Neural crest cell (in vitro differentiated cells): ENCODE measurements around the gene ADAMTS2. TPM values are rescaled to one million over a fixed set of nuclear protein-coding genes. Genes with fewer than 3 reads are reported as not detected.

Experiments used
- DNase-seq: peaks from one replicate; pipeline ENCODE4 v3.0.0; 2021; ENCODE audit warnings: low read depth, mixed read lengths, low spot score
- H3K27ac Mint-ChIP-seq: one replicate; pipeline ENCODE4 v1.8.0; 2021; ENCODE audit warnings: mild to moderate bottlenecking, mixed read lengths; ENCODE audit not compliant: unreplicated experiment
- H3K27me3 Mint-ChIP-seq: 2 replicates; pipeline ENCODE4 v1.8.0; 2021; ENCODE audit warnings: low read depth, mild to moderate bottlenecking, mixed read lengths
- H3K36me3 Mint-ChIP-seq: 2 replicates; pipeline ENCODE4 v1.8.0; 2021; ENCODE audit warnings: low read depth, mild to moderate bottlenecking, mixed read lengths
- H3K4me1 Mint-ChIP-seq: 2 replicates; pipeline ENCODE4 v1.8.0; 2021; ENCODE audit warnings: mixed read lengths
- H3K4me3 Mint-ChIP-seq: one replicate; pipeline ENCODE4 v1.8.0; 2021; ENCODE audit warnings: mild to moderate bottlenecking, mixed read lengths
- H3K9me3 Mint-ChIP-seq: 2 replicates; pipeline ENCODE4 v1.8.0; 2021; ENCODE audit warnings: mixed read lengths
- CTCF ChIP-seq: fragments of 200-600 bp; sonication (generic); conservative IDR thresholded peaks from 2 replicates; pipeline ENCODE4 v1.5.0; 2021; ENCODE audit warnings: antibody characterized with exemption, mild to moderate bottlenecking
- total RNA-seq: library from RNA; stranded (reverse); gene quantifications from 2 replicates; pipeline ENCODE4 v1.2.1, GENCODE V29; 2021

ADAMTS2 gene
- total RNA-seq, 1 donor from 2014 or later: 1.5 TPM

GRCh38 chr5:179137016-179137642, 208.1 kb downstream of the ADAMTS2 start:
- Mint-ChIP-seq H3K27ac (no peak overlapping the region), H3K4me1 (peaks cover 14% of the 10 kb centered on the region), H3K4me3 (no peak overlapping the region), H3K9me3 (no peaks in the 10 kb centered on the region), H3K27me3 (no peaks in the 10 kb centered on the region), H3K36me3 (no peaks in the 10 kb centered on the region)
- TF ChIP-seq CTCF: no peak
- DNase-seq: no peak

GRCh38 chr5:179135441-179136215, 209.6 kb downstream of the ADAMTS2 start:
- Mint-ChIP-seq H3K27ac (no peak overlapping the region), H3K9me3 (no peaks in the 10 kb centered on the region), H3K4me3 (no peak overlapping the region), H3K27me3 (no peaks in the 10 kb centered on the region), H3K36me3 (no peaks in the 10 kb centered on the region), H3K4me1 (peaks cover 9% of the 10 kb centered on the region)
- DNase-seq: no peak
- no peak for TF ChIP-seq CTCF

- DNase-seq: no peak
- Mint-ChIP-seq H3K4me1 (peaks cover 3% of the 10 kb centered on the region), H3K36me3 (no peaks in the 10 kb centered on the region), H3K4me3 (no peak overlapping the region), H3K9me3 (no peaks in the 10 kb centered on the region), H3K27ac (no peak overlapping the region), H3K27me3 (no peaks in the 10 kb centered on the region)
- no peak for TF ChIP-seq CTCF
These were observed 210.3 kb downstream of the ADAMTS2 start for GRCh38 chr5:179135006-179135405.

- no peak for TF ChIP-seq CTCF
- no peak overlapping the region for H3K27ac Mint-ChIP-seq
These were observed 210.8 kb downstream of the ADAMTS2 start for GRCh38 chr5:179134511-179134910.

GRCh38 chr5:179132586-179133355, 212.5 kb downstream of the ADAMTS2 start:
- Mint-ChIP-seq H3K27me3 (no peaks in the 10 kb centered on the region), H3K9me3 (no peaks in the 10 kb centered on the region), H3K36me3 (no peaks in the 10 kb centered on the region), H3K4me3 (no peak overlapping the region), H3K27ac (no peak overlapping the region), H3K4me1 (peaks cover 3% of the 10 kb centered on the region)
- no peak for TF ChIP-seq CTCF
- no peak for DNase-seq

More at GRCh38 chr5:179134511-179134910, 210.8 kb downstream of the ADAMTS2 start:
- DNase-seq: no peak
- Mint-ChIP-seq H3K4me1 (peaks cover 3% of the 10 kb centered on the region), H3K27me3 (no peaks in the 10 kb centered on the region), H3K4me3 (no peak overlapping the region), H3K36me3 (no peaks in the 10 kb centered on the region), H3K9me3 (no peaks in the 10 kb centered on the region)
